ENCODE measurements around the gene TBC1D2.

The TBC1D2 gene, protein sequence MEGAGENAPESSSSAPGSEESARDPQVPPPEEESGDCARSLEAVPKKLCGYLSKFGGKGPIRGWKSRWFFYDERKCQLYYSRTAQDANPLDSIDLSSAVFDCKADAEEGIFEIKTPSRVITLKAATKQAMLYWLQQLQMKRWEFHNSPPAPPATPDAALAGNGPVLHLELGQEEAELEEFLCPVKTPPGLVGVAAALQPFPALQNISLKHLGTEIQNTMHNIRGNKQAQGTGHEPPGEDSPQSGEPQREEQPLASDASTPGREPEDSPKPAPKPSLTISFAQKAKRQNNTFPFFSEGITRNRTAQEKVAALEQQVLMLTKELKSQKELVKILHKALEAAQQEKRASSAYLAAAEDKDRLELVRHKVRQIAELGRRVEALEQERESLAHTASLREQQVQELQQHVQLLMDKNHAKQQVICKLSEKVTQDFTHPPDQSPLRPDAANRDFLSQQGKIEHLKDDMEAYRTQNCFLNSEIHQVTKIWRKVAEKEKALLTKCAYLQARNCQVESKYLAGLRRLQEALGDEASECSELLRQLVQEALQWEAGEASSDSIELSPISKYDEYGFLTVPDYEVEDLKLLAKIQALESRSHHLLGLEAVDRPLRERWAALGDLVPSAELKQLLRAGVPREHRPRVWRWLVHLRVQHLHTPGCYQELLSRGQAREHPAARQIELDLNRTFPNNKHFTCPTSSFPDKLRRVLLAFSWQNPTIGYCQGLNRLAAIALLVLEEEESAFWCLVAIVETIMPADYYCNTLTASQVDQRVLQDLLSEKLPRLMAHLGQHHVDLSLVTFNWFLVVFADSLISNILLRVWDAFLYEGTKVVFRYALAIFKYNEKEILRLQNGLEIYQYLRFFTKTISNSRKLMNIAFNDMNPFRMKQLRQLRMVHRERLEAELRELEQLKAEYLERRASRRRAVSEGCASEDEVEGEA

DNA sequence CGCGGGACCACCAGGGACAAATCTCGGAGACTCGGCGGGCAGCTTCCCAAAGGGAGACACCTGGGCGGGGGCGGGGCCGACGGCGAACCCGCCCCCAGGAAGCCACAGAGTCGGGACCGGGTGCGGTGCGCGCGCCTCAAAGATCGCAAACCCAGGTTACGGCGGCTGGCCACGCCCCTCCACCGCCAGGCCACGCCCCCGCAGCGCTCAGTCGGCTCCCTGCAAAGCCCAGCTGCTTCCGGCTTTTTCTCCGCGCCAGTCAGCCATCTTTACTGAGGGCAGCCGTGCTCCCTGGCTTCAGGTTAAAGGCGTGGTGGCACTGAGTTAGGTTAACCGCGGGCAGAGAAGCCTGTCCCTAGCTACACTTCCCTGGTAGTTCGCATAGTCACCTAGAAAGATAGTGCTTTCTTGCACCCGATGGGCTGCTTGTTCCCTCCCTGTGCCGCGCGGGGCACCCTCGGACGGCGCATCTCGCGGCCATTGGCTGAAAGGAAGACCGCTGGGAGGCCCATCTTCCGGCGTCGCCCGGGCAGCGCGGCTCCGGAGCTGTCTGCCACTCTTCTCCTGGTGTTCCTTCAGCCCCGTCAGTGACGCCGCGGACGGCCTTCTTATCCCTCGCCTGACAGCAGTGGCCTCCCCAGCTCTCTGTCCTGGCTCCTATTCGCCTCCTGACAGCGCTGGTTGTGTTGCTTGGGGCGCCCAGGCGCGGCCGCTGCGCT lies at the start of gene TBC1D2:
Gene TBC1D2 (minus strand): TSS at position 72 of the 719 bp plus-strand sequence. CDS start 108 bp downstream, outside the sequence.
- DNase-seq: peak; percentile 93
- ATAC-seq (replicated peaks): peak; percentile 84 to 88
- Mint-ChIP-seq H3K4me1 (peaks cover 5 to 11% of the 10 kb centered on the region in 2 donors), H3K36me3 (no peaks in the 10 kb centered on the region), H3K27ac (peak within 1 kb of the TSS; percentile 99), H3K4me3 (peak within 1 kb of the TSS; percentile 89 to 97), H3K9me3 (no peaks in the 10 kb centered on the region), H3K27me3 (no peaks in the 10 kb centered on the region)

DNA sequence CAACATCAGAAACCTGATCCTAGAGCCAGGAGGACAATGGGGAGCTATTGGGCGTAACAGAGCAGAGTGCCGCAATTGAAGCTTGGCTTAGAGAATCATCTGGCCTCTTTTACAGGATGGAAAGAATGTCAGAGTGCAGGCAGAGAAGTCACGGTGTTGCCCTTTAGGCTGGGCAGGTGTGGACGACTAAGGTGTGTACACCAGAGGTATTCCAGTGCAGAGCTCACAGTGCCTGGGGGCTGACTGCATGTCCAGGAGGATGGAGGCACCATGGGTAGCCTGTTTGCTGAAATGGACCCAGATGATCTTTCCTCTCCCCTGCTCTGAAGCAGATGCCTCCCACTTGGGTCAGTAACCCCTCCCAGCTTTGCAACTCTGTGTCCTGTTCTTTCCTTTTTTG lies 48.9 kb upstream of the TBC1D2 start:
- Mint-ChIP-seq H3K36me3 (no peaks in the 10 kb centered on the region), H3K9me3 (no peaks in the 10 kb centered on the region), H3K4me1 (no peaks in the 10 kb centered on the region), H3K4me3 (no peak overlapping the region), H3K27me3 (peaks cover 7 to 11% of the 10 kb centered on the region in 2 donors), H3K27ac (no peak overlapping the region)
- DNase-seq (no peak), ATAC-seq (replicated peaks) (no peak)

DNA sequence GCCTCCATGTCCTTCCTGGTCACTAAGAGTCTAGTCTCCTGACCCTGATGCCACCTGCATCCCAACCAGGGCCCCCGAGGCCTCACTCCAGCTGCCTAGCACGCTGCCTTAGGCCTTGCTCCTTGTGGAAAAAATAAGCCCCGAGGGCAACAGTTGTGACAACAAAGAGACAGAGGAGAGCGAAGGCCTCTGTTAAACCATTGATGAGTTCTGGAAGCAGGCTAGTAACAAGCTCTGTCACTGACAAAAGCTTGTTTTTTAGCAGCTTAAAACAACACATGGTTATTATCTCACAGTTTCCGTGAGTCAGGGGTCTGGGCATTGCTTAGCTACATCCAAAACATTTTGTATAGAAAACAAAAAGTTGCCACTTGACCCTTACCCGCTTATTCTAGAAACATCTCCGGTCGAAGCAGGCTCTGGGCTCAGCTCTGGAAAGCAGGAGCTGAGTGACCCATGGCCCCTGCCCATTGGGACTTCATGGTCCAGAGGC lies 48.2 kb upstream of the TBC1D2 start:
- no peaks in the 10 kb centered on the region for H3K36me3 Mint-ChIP-seq
- no peak overlapping the region for H3K4me3 Mint-ChIP-seq
- no peaks in the 10 kb centered on the region for H3K4me1 Mint-ChIP-seq
- H3K27ac Mint-ChIP-seq: no peak overlapping the region
- ATAC-seq (replicated peaks) (no peak), DNase-seq (no peak)
- H3K9me3 Mint-ChIP-seq: no peaks in the 10 kb centered on the region
- H3K27me3 Mint-ChIP-seq: peaks cover 7 to 11% of the 10 kb centered on the region in 2 donors

DNA sequence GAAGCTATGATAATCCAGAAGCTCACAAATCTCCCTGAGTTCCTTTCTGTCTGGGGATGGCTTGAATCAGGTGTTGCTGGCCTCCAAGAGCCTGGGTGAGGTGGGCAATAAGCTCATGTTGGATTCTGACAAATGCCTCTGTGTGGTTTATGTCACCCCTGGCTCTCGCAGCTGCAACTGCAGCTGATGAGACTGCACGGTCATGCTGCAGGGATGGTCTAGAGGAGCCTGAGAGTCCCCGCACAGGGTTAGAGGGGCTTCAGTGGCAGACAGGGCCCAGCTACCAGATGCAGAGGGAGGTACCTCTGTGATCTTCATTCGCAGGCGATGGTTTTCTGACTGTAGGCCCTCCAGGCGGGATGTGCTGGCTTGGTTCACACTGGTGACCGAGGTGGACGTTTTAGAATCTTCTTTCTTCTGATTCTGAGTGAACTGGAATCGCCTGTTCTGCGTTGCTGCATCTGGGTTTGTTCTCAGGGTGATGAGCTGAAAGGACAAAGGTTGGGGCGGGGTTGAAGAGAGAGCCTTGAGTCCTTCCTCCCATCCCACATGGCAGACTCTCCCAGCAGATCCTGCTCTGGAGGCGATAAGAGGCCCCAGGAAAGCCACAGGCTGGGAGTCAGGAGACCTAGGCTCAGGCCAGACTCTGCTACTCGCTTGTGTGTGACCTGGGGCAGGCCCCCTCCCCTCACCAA lies 47.6 kb upstream of the TBC1D2 start:
- Mint-ChIP-seq H3K36me3 (no peaks in the 10 kb centered on the region), H3K9me3 (no peaks in the 10 kb centered on the region), H3K4me1 (no peaks in the 10 kb centered on the region)

DNA sequence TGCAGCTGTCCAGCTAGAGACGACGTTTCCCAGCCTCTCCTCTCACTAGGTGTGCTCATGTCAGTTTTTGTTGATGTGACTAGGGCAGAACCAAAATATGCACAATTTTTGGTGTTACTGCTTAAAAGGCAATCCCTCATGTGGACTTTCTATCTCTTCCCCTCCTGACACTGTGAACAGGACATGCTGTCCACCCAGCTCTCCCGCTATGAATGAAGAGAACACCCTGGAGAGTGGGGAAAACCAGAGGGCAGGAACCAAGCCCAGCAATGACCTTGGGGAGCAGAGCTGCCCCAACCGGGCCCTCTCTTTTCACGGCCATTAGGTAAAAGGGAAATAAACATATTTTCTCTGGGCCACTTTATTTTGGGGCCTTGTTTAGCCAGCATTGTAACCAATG lies 46.7 kb upstream of the TBC1D2 start:
- no peak for DNase-seq
- Mint-ChIP-seq H3K36me3 (no peaks in the 10 kb centered on the region), H3K27ac (no peak overlapping the region), H3K4me3 (no peak overlapping the region), H3K4me1 (no peaks in the 10 kb centered on the region), H3K27me3 (peaks cover 10 to 12% of the 10 kb centered on the region in 2 donors), H3K9me3 (no peaks in the 10 kb centered on the region)
- ATAC-seq (replicated peaks): no peak

More for the DNA sequence above, 47.6 kb upstream of the TBC1D2 start:
- Mint-ChIP-seq H3K4me3 (no peak overlapping the region), H3K27me3 (peaks cover 10 to 11% of the 10 kb centered on the region in 2 donors), H3K27ac (no peak overlapping the region)
- DNase-seq: no peak
- ATAC-seq (replicated peaks): no peak

DNA sequence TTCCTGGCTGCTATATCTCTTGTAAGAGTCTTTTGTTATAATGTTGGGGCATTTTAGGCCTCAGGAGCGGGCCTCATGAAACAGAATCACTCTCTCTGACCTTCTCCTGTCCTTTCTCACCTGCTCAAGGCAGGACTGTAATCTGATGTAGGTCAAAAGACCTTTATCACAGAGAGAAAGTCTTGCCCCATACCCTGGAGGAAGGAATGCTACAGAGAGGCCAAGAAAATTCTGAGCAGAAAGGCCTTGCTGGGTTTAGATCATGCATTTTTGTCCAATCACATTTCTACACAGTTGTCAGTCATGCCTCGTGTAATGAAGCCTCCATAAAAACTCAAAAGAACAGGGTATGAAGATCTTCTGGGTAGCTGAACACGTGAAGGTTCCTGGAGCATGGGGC lies 45.2 kb upstream of the TBC1D2 start:
- Mint-ChIP-seq H3K27ac (no peak overlapping the region), H3K36me3 (no peaks in the 10 kb centered on the region), H3K27me3 (peaks cover 6% of the 10 kb centered on the region in 2 donors), H3K4me1 (no peaks in the 10 kb centered on the region), H3K9me3 (no peaks in the 10 kb centered on the region), H3K4me3 (no peak overlapping the region)
- ATAC-seq (replicated peaks) (no peak), DNase-seq (no peak)

DNA sequence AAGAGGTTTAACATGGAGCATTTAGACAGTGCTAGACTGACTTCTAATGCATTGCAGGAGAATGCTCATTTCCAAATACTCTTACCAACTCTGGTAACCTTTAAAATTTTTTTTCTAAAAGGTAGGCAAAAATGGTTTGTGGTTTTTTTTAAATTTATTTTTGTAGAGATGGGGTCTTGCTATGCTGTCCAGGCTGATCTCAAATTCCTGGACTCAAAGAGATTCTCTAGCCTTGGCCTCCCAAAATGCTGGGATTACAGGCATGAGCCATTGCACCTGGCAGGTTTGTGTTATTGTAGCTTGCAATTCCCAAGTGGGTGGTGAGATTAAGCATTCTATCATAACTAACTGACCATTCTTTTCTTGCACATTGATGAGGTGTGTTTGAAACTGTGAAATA lies 43.0 kb upstream of the TBC1D2 start:
- Mint-ChIP-seq H3K4me1 (no peaks in the 10 kb centered on the region), H3K27me3 (peaks cover 5 to 7% of the 10 kb centered on the region in 2 donors), H3K27ac (no peak overlapping the region), H3K9me3 (no peaks in the 10 kb centered on the region), H3K36me3 (no peaks in the 10 kb centered on the region), H3K4me3 (no peak overlapping the region)
- ATAC-seq (replicated peaks) (no peak), DNase-seq (no peak)

DNA sequence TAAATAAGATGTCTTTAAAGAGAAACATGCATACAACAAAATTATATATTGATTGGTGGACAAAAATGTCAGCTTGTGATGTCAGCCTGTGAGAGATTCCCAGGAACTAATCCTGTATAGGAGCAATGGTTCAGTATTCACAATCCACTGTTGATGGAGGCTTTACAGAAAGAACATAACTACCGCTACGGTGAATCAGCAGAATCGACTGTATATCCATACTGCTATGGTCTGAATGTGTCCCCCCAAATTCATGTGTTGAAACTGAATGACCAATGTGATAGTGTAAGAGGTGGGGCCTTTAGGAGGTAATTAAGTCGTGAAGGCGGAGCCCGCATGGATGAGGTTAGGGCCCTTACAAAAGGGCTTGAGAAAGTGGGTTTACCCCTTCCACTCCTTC lies 40.4 kb upstream of the TBC1D2 start:
- no peaks in the 10 kb centered on the region for H3K4me1 Mint-ChIP-seq
- ATAC-seq (replicated peaks) (no peak), DNase-seq (no peak)
- no peak overlapping the region for H3K27ac Mint-ChIP-seq
- no peak overlapping the region for H3K4me3 Mint-ChIP-seq
- H3K36me3 Mint-ChIP-seq: no peaks in the 10 kb centered on the region
- H3K9me3 Mint-ChIP-seq: no peaks in the 10 kb centered on the region
- H3K27me3 Mint-ChIP-seq: peaks cover 7 to 12% of the 10 kb centered on the region in 2 donors

DNA sequence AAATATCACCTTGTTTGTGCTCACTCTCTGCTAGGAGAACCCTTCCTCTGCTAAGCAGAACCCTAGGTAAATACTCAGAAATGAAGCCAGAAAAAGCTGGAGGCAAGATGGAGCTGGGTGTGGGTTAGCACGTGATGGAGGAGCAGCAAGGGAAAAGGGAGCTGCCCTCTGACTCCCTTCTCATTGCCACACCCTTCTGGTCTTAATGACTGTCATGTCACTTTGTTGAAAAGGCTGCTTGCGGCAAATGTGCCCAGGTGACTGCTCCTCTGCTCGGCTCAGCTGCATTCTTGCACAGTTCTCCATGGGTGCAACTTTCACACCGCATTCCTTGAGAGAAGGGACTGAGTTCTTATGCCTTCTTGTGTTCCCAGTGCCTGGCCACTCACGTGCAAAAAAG lies 36.4 kb upstream of the TBC1D2 start:
- Mint-ChIP-seq H3K27me3 (peaks cover 11 to 25% of the 10 kb centered on the region in 2 donors), H3K9me3 (no peaks in the 10 kb centered on the region), H3K36me3 (no peaks in the 10 kb centered on the region), H3K4me3 (no peak overlapping the region), H3K4me1 (no peaks in the 10 kb centered on the region), H3K27ac (no peak overlapping the region)
- DNase-seq (no peak), ATAC-seq (replicated peaks) (no peak)

DNA sequence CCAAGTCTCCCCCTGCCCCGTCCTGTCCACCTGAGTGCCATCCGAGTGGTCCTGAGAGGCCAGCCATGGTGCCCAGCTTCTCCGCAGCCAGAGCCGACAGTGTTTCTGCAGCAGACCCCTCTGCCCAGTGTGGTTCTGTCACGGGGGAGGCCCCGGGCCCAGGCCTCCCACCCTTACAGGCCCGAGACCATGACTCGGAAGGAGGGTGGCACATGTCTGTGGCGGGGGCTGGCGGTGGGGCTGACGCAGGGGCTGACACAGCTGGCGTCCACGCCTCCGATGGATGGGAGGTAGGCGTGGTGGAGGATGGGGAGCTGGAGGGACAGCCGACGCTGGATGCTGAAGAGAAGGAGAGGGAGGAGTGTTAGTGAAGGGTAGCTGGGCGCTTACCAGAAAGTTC lies 35.0 kb upstream of the TBC1D2 start:
- H3K4me1 Mint-ChIP-seq: no peaks in the 10 kb centered on the region
- H3K9me3 Mint-ChIP-seq: no peaks in the 10 kb centered on the region
- ATAC-seq (replicated peaks): no peak
- no peak overlapping the region for H3K4me3 Mint-ChIP-seq
- peaks cover 9 to 26% of the 10 kb centered on the region in 2 donors for H3K27me3 Mint-ChIP-seq
- no peaks in the 10 kb centered on the region for H3K36me3 Mint-ChIP-seq
- DNase-seq: no peak
- H3K27ac Mint-ChIP-seq: no peak overlapping the region

DNA sequence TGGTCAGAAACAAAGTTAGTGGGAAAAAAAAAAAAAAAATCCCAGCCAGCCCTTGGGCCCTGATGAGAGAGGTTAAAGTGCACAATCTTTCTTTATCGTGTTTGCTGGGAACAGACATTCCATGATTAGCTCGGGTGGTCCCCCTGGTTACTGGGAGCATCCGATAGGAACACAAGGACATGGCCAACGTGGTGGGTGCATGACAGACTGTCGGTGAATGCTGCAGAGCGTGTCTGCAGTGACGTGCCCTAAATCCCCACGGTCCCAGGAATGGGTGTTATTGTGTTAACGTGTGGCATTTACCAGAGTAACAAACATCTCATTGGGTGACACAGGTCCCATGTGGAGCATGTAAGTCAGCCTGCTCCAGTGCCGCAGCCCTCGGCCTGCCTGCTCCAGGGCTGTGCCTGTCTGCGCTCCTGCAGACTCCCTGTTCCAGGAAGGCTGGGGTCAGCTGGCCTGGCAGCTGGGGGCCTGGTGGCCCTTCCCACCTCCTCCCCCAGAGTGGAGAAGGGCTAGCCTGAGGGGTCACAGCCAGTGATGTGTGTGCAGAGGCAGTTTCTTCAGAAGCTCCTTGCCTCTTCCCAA lies 34.3 kb upstream of the TBC1D2 start:
- no peak overlapping the region for H3K4me3 Mint-ChIP-seq
- H3K27me3 Mint-ChIP-seq: peaks cover 9 to 26% of the 10 kb centered on the region in 2 donors
- DNase-seq: no peak
- H3K36me3 Mint-ChIP-seq: no peaks in the 10 kb centered on the region
- no peaks in the 10 kb centered on the region for H3K4me1 Mint-ChIP-seq
- no peaks in the 10 kb centered on the region for H3K9me3 Mint-ChIP-seq
- no peak overlapping the region for H3K27ac Mint-ChIP-seq
- no peak for ATAC-seq (replicated peaks)

DNA sequence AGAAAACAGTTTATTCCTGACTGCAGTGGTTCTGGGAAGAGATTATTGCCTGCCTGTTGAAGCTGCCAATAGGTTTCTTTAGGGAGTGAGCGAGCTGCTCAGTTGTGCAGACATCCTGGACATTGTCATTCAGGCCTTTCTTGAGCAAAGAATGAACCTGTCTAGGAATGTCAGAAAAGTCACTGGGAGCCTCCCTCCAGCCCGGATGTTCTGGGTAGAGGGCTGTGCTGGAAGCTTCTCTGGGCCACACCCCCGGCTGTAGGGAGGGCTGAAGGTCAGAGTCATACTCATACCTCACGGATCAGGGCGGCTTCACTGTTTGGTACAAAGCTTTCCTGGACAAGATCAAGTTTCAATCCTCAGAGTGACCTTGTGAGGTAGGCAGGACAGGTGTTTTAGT lies 33.4 kb upstream of the TBC1D2 start:
- Mint-ChIP-seq H3K4me1 (no peaks in the 10 kb centered on the region), H3K27ac (no peak overlapping the region), H3K9me3 (no peaks in the 10 kb centered on the region), H3K27me3 (peaks cover 9 to 26% of the 10 kb centered on the region in 2 donors), H3K4me3 (no peak overlapping the region), H3K36me3 (no peaks in the 10 kb centered on the region)
- no peak for ATAC-seq (replicated peaks)
- no peak for DNase-seq

DNA sequence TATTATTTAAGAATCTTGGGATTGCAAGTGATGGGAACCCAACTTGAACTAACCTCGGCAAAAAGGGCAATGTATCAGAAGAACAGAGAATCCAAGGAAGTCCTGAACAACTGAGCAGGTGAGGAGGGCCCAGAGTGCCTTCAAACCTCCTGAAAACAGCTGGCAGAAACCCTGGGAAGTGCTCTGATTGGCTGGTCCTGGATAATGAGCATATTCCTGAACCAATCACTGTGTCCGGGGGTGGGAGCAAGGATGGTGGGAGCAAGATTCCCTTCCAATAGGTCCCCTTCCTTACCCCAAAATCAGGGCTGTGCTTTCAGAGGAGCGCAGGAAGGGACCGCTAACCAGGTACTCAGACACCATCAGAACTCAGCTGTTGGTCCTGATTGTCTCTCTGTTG lies 31.9 kb upstream of the TBC1D2 start:
- Mint-ChIP-seq H3K27me3 (peaks cover 13 to 26% of the 10 kb centered on the region in 2 donors), H3K9me3 (no peaks in the 10 kb centered on the region), H3K4me1 (no peaks in the 10 kb centered on the region), H3K27ac (no peak overlapping the region), H3K36me3 (no peaks in the 10 kb centered on the region), H3K4me3 (no peak overlapping the region)
- ATAC-seq (replicated peaks) (no peak), DNase-seq (no peak)

Data from stimulated activated naive B cell treated with anti-CD40 and anti-IgM and Interleukin-4, amounts not matched to agents 10 μg/mL and 1 μg/mL and 100 μg/mL, for 72 hours (primary cell).